Measurements from ENCODE around the gene RAPGEF5.

Gene RAPGEF5

DNA sequence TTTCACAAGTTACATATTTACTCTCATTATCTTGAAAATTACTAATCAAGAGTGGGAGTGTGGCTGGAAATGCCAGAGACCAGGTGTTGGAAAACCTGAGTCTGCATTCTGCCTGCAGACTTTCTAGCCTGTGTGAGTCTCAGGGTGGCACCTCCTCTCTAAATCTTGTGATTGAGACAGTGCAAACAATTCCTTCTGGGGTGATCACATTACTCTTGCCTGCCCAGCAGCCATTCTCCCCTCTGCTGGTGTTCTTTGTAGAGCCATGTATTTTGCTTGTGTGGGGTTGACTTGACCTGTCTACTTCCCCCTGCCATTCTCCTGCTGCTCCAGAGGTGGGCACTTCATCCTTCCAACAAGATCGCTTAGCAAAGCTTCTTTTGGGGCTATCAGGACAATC, 101.1 kb downstream of the RAPGEF5 start:
- no peak for DNase-seq

DNA sequence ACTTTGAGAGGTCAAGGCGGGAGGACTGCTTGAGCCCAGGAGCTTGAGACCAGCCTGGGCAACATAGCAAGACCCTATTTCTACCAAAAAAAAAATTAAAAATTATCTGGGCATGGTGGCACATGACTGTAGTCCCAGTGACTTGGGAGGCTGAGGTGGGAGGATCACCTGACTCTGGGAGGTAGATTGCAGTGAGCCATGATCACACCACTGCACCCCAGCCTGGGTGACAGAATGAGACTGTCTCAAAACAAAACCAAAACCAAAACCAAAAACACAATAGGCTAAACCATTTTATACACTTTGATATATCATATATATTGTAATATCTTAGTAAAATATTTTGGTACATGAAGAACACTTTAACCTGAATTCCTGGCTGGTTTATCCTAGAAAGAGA, 101.6 kb downstream of the RAPGEF5 start:
- no peak for DNase-seq

DNA sequence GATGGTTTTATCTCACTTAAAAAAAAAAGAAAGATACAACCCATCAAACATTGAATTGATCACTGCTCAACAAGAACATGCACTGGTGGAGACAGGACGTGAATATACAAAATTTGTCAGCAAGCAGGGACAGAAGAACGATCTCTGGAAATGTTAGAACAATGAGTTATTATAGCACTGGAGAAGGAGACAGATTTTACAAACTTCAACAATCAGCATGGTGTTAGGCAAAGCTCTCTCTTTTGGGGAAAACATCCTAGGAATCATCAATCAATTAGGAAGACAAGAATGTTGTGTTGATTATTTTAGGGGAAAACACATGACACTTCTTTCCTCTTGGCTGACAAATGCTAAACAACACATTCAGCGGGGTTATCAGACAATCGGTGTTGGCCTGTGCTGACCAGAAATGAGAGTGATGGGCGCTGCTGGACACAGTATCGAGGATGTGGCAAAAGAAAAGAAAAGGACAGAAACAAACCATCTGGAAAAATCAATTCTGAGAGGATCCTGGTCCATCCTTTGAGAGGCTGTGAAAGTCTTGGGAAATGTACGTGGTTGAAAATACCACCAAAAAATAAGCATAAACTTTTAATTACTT, 103.9 kb downstream of the RAPGEF5 start:
- no peak for DNase-seq

DNA sequence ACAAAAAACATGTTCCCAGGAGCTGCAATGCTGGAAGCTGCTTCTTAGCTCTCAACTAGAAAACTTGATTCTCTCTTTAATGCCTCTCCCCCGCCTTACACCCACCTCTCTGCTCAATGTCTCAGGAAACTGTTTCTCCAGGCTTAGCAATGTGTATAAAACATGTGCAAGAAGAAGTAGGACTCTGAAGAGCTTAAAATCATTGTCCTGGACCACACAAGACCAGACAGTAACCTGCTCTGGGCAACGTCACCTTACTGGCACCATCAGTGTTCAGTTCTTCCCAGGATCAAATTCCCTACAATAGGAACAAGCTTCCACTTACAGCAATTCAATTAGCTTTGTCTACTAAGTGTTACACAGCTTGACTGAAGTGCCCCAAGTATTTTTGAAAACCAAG, 104.9 kb downstream of the RAPGEF5 start:
- DNase-seq: no peak

DNA sequence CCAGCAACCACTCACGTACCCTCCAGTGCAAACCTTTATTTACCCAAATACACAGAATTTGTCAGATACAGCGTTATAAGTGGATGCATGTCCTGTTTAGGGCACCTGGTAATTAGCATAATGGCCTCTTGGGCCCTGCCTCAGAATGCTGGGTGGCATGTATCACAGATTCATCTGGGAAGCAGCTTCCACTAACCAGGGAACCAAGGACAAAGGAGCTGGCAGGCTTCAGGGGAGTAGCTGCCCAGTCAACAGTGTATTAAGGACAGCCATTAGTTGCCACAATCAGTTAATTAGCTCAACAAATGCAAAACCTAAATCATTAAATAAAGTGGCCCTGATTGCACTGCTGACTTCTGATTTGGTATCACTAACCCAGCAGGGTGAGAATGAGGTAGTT, 105.7 kb downstream of the RAPGEF5 start:
- DNase-seq: no peak

DNA sequence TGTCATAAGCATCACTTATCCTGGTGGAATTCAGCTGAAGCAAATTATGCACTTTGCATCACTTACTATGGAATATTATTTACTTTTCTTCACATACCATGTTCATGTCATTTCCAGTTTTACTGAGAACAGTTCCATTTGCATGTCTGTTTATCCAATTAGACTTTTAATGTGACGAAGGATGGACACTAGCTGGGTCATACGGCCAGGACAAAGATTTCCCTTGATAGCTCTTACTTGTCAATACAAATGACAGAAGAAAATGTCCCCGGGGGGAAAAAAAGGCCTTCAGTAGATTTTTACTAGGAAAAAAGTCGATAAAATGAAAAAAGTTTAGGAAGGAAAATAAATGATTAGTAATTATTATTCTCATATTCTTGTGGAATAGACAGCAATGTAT, 106.6 kb downstream of the RAPGEF5 start:
- no peak for DNase-seq

DNA sequence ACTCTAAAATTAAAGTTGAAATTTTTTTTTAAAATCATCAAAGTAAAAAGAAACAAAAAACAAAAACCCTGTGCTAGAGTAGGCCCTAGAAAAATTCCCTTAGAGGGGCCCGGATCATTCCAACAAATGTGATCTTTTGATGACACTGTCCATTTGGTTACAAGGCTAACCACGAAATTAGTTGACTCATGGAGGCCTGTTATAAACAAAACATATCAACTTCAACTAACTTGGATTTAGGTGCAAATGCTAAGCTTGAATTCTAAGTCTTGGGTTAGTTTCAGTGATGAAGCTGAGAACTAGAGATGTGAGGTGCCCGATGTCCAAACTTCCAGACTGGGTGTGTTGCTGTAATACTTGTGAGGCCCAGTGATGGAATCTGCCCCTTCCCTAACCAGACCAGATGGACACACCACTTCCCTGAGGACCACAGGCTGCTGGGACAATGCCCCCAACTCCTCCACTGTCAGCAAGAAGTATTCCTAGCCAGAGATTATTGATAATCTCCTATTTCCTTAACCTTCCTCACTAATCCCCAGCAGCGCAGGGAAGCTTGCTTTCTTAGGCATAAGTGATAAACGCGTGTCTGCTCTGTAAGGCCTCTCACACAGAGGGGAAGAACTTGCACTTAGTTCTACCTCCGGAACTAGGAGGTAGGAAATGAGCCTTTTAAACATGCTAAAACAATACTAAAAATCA, 108.7 kb downstream of the RAPGEF5 start:
- no peak for DNase-seq

DNA sequence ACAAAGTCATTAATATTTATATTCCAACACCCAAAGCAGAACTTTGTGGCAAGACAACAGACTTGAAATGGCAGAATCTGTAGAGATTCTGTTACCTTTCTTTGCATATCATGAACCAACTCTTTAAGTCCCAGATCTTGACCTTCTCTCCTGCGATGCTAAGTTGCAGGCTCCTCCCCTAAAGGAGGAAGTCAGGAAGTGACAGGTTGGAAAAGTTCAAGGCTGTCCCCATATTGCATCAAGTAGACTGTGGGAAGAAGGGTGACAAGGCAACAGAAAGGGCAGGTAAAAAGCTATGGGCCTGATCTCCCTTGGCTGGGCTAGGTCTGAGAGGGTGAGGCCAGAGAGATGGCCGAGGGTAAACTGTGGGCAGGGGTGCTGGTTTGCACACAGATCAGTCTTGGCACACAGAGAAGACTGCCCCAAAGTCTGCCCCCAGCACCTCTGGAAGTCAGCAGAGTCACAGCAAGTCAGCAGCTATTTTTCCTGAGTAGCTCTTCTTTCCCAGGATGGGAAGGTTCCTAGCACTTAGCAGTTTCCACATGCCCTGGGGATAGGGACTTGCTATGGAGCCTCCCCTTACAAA, 115.1 kb downstream of the RAPGEF5 start:
- no peak for DNase-seq

DNA sequence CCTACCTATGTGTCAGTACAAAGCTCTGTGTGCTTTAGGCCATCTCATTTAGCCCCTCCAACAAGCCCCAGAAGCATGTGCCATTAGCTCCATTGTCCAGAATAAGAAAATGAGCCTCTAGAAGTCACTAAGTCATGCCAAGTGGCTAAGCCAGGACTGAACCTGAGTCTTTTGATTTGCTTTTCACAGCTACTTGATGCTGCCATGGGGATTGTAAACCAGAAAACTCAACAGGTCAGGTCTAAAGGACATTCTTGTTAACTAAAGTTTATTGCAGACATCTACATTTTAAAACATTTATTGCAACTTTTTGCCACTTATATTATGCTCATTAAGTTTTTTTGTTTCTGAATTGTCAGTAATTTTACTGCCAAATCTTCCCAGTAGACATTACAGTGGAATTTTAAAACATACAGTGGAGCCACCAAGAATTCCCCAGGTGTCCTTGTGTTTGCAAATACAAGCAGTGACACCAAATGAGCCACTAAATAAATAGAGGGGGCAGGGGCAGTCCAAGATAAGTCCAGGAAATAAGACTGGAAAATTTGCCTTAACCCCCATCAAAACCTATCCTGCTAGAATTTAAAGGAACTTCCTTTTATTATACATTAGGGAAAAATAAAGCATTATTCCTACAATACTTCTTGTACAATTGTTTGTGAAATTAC, 115.9 kb downstream of the RAPGEF5 start:
- no peak for DNase-seq

DNA sequence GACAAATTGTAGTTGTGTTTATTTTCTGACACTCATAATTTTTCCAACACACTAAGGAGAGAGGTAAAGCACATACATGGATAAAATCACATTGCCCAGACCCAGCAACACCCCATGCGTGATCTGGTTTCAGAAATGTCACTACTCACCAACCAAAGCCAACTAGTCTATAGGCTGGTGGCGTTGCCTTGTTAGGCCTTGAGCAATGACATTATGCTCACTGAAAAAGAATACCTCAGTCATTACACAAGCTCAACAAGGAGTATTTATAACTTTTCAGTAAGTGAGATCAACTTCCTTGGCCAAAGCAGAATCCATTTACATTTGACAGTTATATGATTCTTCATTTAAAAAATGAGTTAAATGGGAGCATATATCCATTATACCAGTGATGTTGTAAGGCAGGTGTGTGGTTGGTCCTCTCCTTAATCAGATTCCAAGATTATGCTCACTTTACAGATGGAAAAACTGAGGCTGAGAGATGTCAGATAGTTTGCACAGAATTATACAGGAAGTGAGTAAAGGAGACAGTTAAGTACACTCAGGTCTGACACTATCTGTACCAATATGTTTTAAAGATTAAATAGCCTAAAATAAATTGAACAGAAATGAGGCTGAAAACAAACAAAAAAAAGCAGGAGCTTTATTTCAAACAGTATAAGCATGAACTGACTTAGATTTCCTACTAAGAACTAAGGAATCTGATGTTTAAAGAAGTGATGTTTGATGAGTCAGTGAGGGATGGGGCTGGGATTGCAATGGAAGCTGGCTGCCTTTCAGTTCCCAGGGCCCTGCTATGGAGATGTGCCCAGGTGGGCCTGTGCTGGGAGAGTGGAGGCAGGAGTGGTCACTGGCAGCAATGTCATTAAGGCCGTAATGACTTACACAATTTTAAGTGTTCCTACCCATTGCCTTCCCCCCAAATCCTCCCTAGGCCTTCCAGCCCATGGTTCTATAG, 118.3 kb downstream of the RAPGEF5 start:
- DNase-seq: no peak

DNA sequence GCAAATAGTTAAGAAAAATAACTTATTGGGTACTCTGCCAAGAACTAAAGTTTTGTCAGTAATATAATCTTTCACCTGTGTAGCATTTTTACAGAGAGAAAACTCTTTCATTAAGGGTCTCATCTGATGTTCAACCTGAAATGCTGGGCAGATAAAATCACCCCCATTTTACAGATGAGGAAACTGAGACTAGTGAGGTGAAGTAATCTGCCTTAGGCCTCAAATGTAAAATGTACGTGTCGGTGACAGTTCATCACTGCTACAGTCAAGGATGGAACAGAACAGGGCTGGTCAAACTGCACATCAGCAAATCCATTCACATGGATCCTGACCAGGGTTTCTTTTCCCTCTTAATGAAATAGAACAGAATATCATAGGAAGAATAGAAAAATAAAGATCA, 121.8 kb downstream of the RAPGEF5 start:
- DNase-seq: no peak

DNA sequence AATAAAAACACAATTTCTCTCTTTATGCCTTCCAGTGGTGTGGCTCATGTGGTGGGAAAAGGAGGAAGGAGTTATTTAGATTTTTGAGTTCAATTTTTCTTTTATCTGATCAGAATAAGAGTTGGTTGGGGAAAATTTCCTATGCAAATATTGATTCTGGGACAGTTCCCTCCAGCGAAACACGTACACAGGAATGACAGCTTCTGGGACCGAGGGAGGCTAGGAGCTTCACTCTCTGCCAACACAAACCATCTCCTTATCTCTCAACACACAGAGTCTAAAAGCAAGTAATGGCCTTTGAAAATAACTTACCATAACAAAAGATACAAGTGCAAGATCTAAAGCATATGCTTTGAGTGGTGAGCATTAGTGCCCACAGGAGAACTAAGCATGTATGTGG, 122.7 kb downstream of the RAPGEF5 start:
- no peak for DNase-seq

DNA sequence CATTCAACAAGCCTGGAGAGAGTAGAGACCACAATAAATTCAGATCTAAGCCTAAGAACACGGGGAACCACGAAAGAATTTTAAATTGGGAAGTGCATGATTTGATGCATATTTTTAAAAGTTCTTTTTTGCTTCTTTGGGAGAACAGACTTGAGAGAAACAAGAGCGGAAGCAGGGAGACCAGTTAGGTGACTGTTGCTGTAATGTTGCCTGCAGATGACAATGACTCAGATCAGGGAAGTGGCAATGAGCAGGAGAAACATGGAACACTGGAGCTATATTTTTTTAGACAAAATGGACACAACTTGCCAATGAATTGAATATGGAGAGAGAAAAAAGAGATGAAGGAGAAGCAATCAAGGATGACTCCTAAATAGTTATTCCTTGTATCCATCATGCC, 125.1 kb downstream of the RAPGEF5 start:
- DNase-seq: no peak

DNA sequence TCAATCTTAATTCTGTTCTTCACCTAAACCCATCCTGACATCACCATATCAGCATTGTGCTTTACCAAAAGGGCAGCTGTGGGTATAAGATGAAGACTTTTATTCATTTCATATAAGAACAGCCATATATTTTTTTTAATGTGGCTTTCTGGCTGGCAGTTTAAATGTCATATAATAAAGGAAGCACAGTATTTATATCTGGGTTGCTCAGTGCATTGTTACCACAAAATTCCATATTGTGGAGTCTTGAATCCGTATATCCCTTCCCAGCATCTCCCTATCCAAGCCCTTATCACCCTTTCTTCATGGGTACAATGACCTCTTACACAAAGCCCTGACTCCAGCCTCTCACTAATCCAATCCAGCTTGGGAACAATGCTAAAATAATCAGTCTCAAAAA, 125.8 kb downstream of the RAPGEF5 start:
- no peak for DNase-seq

DNA sequence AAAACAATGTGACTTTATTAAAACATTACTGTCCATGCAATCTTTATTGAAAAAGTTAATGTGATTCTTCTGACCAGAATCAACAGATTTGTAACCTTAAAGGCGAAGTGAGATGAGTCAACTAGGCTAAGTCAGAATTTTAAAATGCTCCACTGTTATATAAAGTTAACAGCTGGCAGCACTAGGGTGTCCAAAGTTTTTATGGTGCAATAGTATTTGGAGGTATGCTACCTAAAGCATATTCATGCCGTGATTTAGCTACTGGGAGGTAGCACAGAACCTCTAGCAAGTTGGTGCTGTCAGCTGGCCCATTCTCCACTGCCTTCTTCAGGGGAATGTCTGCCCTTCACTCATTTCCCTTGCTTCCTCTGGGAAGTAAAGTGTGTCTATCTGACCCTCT, 126.7 kb downstream of the RAPGEF5 start:
- no peak for DNase-seq

DNA sequence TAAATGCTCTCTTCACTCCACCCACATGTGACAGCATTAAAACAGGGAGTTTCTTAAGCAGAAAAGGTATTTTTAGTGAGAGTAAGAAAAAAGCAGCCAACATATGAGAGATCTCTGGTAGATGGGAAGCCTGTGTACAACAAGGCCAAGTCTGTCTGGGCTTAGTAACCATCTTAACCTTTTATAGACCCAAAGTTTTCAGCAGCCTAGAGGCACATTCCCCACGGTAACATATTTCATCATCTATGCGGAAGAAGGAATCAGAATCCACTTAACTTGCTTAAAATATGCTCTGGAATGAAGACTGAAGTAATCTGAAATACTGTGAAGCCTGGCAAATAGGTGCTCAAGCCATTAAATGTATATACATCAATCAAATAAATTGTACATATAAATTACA, 127.8 kb downstream of the RAPGEF5 start:
- no peak for DNase-seq

DNA sequence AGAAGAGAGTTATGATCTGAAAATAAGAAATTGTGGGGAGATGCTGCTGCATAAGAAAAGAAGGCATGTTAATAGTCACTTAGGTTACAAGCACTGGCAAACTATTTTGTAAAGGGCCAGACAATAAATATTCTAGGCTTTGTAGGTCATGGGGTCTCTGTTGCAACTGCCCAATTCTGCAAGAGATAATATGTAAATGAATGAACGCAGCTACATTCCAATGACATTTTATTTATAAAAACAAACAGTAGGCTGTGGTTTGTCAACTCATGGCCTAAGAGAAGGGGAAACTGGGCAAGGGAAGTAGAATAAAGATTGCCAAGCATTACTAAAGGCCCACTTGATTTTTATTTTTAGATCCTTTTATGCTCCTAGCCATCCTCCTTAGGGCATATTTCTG, 133.1 kb downstream of the RAPGEF5 start:
- no peak for DNase-seq

DNA sequence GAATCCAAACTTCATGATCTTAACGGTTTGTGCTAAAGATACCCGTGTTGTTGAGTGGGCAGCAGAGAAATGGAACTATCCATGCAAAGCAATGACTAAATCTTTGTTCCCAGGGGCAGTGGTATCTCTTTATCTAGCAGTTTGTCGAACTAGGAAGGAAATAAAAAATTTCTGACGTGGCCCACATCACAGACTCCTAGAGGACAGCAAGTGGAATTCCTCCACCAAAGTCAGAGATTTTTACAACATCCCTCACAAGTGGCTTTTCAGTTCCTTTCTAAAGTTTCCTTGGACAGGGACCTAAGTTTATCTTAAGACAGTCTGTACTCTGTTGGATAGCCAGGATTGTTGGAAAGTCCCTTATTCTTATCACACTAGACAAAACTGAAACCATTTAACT, 136.0 kb downstream of the RAPGEF5 start:
- DNase-seq: no peak

DNA sequence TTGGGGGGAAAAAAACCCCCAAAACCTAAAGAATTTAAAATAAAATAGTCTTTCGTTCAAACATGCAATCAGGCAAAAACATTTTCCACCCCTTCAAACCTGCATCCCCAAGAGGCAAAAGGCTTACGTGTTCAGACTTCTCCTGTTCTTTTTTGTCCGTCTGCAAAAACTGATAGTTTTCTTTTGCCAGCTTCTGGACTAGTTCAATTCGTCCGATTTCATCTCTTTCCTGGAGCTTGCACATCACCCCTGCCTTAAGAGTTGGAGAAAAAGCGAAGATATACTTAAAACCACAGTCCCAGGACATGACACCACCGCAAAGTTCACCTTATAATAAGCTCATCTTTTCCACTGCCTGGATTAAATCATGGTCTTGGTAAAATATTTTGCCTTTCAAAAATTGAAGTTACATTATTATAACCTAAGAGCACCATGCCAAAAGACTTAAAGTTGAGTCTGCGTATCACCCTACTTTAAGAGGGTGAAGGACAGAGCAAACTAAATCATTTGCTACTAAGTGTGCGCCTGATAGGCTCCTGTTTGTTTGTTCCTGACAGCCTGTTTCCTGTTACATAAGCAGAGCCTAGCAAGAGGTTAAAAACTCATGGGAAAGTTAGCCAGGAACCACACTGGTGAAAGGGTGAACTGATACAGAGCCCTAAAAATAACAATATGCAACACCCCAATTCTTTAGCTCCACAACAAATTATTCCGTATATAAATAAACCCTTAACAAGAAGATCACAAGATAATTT, 137.0 kb downstream of the RAPGEF5 start:
- DNase-seq: no peak

DNA sequence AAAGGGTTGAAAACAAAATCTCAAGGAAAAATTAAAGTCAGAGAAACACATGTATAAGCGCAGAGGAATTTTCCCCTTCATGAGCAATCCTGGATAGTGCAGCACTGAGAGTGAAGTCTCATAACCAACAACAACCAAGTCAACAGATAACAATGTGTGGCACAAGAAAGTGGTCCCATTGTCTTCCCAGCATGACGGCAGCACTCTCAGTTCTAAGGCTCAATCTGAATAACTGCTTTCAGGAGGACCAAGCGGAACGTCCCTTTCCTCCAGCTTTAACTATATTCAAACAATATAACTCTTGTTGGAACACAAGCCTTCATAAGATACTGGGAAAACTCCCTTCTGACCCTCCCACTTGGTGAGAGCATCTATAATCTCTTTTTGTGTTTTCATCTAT, 137.9 kb downstream of the RAPGEF5 start:
- DNase-seq: no peak

DNA sequence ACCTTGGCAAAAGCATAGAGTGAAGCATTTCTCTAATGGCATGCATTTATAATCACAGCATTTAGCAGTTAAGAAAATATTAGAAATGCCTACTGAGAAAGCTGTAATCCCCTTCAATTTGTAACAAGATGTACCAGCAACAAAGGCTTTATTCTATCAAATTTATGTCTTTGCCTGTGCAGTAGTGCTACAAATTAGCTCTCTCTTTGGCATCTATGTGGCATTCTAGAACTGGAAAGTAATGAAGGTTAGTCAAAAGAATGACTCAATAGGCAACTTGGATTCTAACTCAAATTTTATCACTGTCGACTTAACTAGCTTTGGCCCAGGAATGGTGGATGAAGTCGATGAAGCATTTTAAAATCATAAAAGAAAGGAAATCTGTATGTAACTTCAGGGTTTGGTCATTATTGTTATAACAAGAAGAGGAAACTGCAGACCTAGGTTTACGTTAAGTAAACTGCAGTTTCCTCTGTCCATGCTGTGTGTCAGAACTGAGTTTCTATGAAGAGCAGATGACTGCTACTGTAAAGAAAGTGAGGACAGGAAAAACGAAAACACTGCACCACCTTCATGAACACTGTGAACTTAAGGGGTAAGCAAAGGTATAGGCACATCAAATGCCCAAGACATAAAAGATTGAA, 140.0 kb downstream of the RAPGEF5 start:
- no peak for DNase-seq

DNA sequence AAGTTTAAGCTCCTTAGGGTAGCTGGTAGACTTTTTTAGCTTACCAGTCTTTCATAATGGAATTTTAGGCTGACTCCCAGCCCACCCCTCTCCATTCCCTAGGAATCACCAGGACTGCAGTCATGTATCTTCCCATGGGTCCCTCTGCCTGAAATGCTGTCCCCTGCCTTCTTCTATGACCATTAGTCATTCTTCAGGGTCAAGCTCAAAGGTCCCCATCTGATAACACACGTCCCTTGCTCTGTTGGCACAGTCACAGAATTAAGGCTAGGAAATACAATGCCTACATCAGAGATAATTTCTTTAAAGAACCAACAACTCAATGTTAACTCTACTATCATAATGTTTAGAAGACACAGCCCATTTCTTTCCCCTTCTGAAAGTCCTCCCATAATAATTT, 140.6 kb downstream of the RAPGEF5 start:
- DNase-seq: no peak
